Liver (tissue), 9 donors: ENCODE results near the gene IQSEC1. TPM values are rescaled to one million over a fixed set of nuclear protein-coding genes. Genes with fewer than 3 reads are reported as not detected.

Experiments
- DNase-seq: peaks from one replicate; pipeline ENCODE4 v3.0.0-alpha.2; 2017; ENCODE audit warnings: low spot score
- H3K27ac ChIP-seq, 2 donors: one replicate each; pipeline ENCODE4 v1.7.0; 2013; ENCODE audit warnings: inconsistent platforms in 2 of 2, low read length in 2 of 2, control low read depth in 1 of 2, low read depth in 1 of 2, mild to moderate bottlenecking in 1 of 2
- H3K27me3 ChIP-seq, 4 donors: one replicate each; pipeline versions ENCODE4 v1.6.1 to v1.7.0; 2013; ENCODE audit warnings: low read length in 3 of 4, inconsistent platforms in 1 of 4, mild to moderate bottlenecking in 1 of 4, moderate library complexity in 1 of 4; ENCODE audit not compliant: control insufficient read depth in 4 of 4, insufficient read depth in 4 of 4
- H3K36me3 ChIP-seq, 4 donors: one replicate each; pipeline versions ENCODE4 v1.6.1 to v1.7.0; 2013; ENCODE audit warnings: low read length in 3 of 4, mild to moderate bottlenecking in 3 of 4, low read depth in 1 of 4, moderate library complexity in 1 of 4; ENCODE audit not compliant: control insufficient read depth in 4 of 4, insufficient read depth in 3 of 4
- H3K4me1 ChIP-seq, 4 donors: one replicate each; pipeline versions ENCODE4 v1.6.1 to v1.7.0; 2013; ENCODE audit warnings: low read length in 3 of 4, mild to moderate bottlenecking in 3 of 4, moderate library complexity in 1 of 4; ENCODE audit not compliant: control insufficient read depth in 4 of 4, insufficient read depth in 4 of 4
- H3K4me3 ChIP-seq, 3 donors: one replicate each; pipeline versions ENCODE4 v1.6.1 to v1.7.0; 2013; ENCODE audit warnings: low read length in 3 of 3, control low read depth in 1 of 3, low read depth in 1 of 3, mild to moderate bottlenecking in 1 of 3
- H3K9ac ChIP-seq, 2 donors: one replicate each; pipeline ENCODE4 v1.7.0; 2013; ENCODE audit warnings: low read length in 2 of 2, mild to moderate bottlenecking in 2 of 2, moderate library complexity in 2 of 2, control low read depth in 1 of 2, low read depth in 1 of 2
- H3K9me3 ChIP-seq, 4 donors: one replicate each; pipeline versions ENCODE4 v1.6.1 to v1.7.0; 2013; ENCODE audit warnings: low read length in 3 of 4; ENCODE audit not compliant: control insufficient read depth in 4 of 4
- EGR1 ChIP-seq, 2 donors: IDR thresholded peaks; 2 replicates each; pipeline ENCODE4 v1.6.1; 2016 to 2018; ENCODE audit warnings: antibody characterized with exemption in 2 of 2, low read depth in 2 of 2
- FOXA1 ChIP-seq: IDR thresholded peaks from 2 replicates; pipeline ENCODE4 v1.6.1; 2016; ENCODE audit warnings: antibody characterized with exemption
- FOXA2 ChIP-seq: IDR thresholded peaks from 2 replicates; pipeline ENCODE4 v1.6.1; 2016; ENCODE audit warnings: antibody characterized with exemption
- GABPA ChIP-seq, 2 donors: IDR thresholded peaks in 1 of 2; conservative IDR thresholded peaks in 1 of 2; 2 replicates each; pipeline ENCODE4 v1.6.1; 2016; ENCODE audit warnings: antibody characterized with exemption in 2 of 2, mild to moderate bottlenecking in 1 of 2, moderate library complexity in 1 of 2
- HNF4A ChIP-seq, 2 donors: conservative IDR thresholded peaks; 2 replicates each; pipeline ENCODE4 v1.6.1; 2016; ENCODE audit warnings: antibody characterized with exemption in 2 of 2, mild to moderate bottlenecking in 2 of 2
- HNF4G ChIP-seq: IDR thresholded peaks from 2 replicates; pipeline ENCODE4 v1.6.1; 2016; ENCODE audit warnings: antibody characterized with exemption
- JUND ChIP-seq, 2 donors: IDR thresholded peaks; 2 replicates each; pipeline ENCODE4 v1.6.1; 2016; ENCODE audit warnings: antibody characterized with exemption in 2 of 2
- NR2F2 ChIP-seq: IDR thresholded peaks from 2 replicates; pipeline ENCODE4 v1.6.1; 2016; ENCODE audit warnings: antibody characterized with exemption
- RAD21 ChIP-seq, 2 donors: IDR thresholded peaks; 2 replicates each; pipeline ENCODE4 v1.6.1; 2016; ENCODE audit warnings: antibody characterized with exemption in 2 of 2, mild to moderate bottlenecking in 2 of 2
- RXRA ChIP-seq, 2 donors: IDR thresholded peaks; 2 replicates each; pipeline ENCODE4 v1.6.1; 2017 to 2018; ENCODE audit warnings: antibody characterized with exemption in 2 of 2, mild to moderate bottlenecking in 1 of 2
- SP1 ChIP-seq: IDR thresholded peaks from 2 replicates; pipeline ENCODE4 v1.6.1; 2018; ENCODE audit warnings: antibody characterized with exemption, mild to moderate bottlenecking
- TAF1 ChIP-seq: conservative IDR thresholded peaks from 2 replicates; pipeline ENCODE4 v1.6.1; 2016; ENCODE audit warnings: antibody characterized with exemption, mild to moderate bottlenecking
- YY1 ChIP-seq: IDR thresholded peaks from 2 replicates; pipeline ENCODE4 v1.6.1; 2016; ENCODE audit warnings: antibody characterized with exemption, mild to moderate bottlenecking
- WGBS: extraction: QIAGEN DNeasy Blood & Tissue Kit; methylation state at CpG from one replicate; pipeline ENCODE4 v1.1.7; 2013; 5-methylcytosine and 5-hydroxymethylcytosine counted together
- polyA plus RNA-seq, 2 donors: library from polyadenylated mRNA; stranded (reverse) in 1 of 2; unstranded in 1 of 2; fragments of 200-250 nt in 1 of 2; fragments of >200 nt in 1 of 2; fragmentation: Nextera tagmentation in 1 of 2; extraction: Ambion mirVana in 1 of 2; gene quantifications; one replicate each; pipeline versions ENCODE4 v1.2.1 to v1.2.3, GENCODE V29; 2013 to 2015
- total RNA-seq, 2 donors: library from RNA; depleted of rRNA; stranded (reverse); fragments of >200 nt; gene quantifications; one replicate each; pipeline ENCODE4 v1.2.3, GENCODE V29; 2014
- TF ChIP-seq, protein P1 (sequence below): IDR thresholded peaks from 2 replicates; pipeline ENCODE4 v1.6.1; 2016; ENCODE audit warnings: antibody characterized with exemption, mild to moderate bottlenecking
- TF ChIP-seq, protein P2 (sequence below): IDR thresholded peaks from 2 replicates; pipeline ENCODE4 v1.6.1; 2016; ENCODE audit warnings: antibody characterized with exemption
- TF ChIP-seq, protein P3 (sequence below): IDR thresholded peaks from 2 replicates; pipeline ENCODE4 v1.6.1; 2016; ENCODE audit warnings: antibody characterized with exemption
- TF ChIP-seq, protein P4 (sequence below): IDR thresholded peaks from 2 replicates; pipeline ENCODE4 v1.6.1; 2016; ENCODE audit warnings: antibody characterized with exemption
- TF ChIP-seq, protein P5 (sequence below): fragments of 150-350 bp; IDR thresholded peaks from 2 replicates; pipeline ENCODE4 v1.5.1; 2017; ENCODE audit warnings: improper control_type of control experiment, low read depth, low read length; ENCODE audit not compliant: missing input control
- donor health status: healthy.
- donor health status: healthy.
- donor health status: healthy.
- donor health status: healthy.
- donor health status: healthy.

IQSEC1 gene
- total and polyA plus RNA-seq, 4 donors: 12.7 to 56.0 (median 36.2) TPM

DNA sequence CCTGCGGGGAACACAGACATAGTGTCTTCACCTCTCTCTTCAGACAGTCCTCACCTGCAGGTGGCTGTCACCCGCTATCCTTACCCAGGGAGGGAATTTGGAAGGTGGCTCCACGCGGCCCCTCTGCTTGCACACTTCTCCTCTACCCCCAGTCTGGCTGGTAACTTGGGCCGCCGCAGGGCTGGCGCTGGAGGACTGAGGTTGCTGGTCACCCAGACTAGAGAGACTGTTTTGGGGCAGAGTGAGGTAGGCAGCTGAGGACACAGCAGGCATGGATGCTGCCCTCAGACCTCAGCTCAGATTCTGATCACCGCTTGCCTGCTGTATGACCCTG is 12.6 kb upstream of the IQSEC1 start (continued):
- TF ChIP-seq, protein P1, sequence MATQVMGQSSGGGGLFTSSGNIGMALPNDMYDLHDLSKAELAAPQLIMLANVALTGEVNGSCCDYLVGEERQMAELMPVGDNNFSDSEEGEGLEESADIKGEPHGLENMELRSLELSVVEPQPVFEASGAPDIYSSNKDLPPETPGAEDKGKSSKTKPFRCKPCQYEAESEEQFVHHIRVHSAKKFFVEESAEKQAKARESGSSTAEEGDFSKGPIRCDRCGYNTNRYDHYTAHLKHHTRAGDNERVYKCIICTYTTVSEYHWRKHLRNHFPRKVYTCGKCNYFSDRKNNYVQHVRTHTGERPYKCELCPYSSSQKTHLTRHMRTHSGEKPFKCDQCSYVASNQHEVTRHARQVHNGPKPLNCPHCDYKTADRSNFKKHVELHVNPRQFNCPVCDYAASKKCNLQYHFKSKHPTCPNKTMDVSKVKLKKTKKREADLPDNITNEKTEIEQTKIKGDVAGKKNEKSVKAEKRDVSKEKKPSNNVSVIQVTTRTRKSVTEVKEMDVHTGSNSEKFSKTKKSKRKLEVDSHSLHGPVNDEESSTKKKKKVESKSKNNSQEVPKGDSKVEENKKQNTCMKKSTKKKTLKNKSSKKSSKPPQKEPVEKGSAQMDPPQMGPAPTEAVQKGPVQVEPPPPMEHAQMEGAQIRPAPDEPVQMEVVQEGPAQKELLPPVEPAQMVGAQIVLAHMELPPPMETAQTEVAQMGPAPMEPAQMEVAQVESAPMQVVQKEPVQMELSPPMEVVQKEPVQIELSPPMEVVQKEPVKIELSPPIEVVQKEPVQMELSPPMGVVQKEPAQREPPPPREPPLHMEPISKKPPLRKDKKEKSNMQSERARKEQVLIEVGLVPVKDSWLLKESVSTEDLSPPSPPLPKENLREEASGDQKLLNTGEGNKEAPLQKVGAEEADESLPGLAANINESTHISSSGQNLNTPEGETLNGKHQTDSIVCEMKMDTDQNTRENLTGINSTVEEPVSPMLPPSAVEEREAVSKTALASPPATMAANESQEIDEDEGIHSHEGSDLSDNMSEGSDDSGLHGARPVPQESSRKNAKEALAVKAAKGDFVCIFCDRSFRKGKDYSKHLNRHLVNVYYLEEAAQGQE: no peak
- TF ChIP-seq, protein P2, sequence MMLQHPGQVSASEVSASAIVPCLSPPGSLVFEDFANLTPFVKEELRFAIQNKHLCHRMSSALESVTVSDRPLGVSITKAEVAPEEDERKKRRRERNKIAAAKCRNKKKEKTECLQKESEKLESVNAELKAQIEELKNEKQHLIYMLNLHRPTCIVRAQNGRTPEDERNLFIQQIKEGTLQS: no peak
- TF ChIP-seq HNF4G (no peak), RXRA (IDR thresholded peaks at IDR 0.05) (no peak), TAF1 (no peak), SP1 (no peak)
- TF ChIP-seq, protein P3, sequence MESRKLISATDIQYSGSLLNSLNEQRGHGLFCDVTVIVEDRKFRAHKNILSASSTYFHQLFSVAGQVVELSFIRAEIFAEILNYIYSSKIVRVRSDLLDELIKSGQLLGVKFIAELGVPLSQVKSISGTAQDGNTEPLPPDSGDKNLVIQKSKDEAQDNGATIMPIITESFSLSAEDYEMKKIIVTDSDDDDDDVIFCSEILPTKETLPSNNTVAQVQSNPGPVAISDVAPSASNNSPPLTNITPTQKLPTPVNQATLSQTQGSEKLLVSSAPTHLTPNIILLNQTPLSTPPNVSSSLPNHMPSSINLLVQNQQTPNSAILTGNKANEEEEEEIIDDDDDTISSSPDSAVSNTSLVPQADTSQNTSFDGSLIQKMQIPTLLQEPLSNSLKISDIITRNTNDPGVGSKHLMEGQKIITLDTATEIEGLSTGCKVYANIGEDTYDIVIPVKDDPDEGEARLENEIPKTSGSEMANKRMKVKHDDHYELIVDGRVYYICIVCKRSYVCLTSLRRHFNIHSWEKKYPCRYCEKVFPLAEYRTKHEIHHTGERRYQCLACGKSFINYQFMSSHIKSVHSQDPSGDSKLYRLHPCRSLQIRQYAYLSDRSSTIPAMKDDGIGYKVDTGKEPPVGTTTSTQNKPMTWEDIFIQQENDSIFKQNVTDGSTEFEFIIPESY: no peak
- TF ChIP-seq, protein P4, sequence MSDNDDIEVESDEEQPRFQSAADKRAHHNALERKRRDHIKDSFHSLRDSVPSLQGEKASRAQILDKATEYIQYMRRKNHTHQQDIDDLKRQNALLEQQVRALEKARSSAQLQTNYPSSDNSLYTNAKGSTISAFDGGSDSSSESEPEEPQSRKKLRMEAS: no peak

DNA sequence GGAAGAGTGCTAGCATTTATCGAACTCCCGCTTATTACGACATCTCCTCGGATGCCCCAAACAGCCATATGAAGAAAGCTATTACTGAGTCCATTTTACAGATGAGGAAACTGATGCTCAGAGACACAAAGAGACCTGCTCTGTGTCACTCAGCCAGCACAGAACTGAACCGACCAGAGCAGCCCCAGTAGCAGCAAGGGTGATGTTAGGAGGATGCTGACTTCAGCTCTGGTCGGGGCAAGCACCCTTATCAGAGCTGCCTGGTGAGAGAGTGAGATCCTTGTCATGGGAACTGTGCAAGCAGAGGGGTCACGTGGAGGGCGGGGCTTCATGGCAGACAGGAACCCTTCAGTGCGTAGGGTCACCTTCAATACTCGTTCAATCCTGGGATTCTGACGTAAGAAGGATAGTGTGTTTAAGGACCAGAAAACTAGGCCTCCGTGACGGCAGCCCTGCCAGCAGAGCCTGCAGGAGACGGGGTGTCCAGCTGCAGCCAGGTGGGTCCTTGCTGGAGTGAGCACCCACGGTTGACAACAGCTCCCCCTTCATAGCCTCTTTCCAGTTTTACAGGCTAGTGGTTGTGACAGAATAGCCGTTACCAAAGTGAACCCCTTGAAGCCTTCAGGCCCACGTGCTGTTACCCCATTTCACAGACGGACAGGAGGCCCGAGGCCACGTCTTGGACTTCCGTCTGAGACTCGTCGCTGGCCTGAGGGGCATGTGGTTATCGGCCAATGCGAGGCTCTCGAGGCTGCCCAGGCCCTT is 12.0 kb upstream of the IQSEC1 start:
- H3K27ac ChIP-seq: no peak overlapping the region
- H3K9me3 ChIP-seq: no peaks in the 10 kb centered on the region
- H3K36me3 ChIP-seq: no peaks in the 10 kb centered on the region
- DNase-seq: no peak
- no peak overlapping the region for H3K4me3 ChIP-seq
- whole genome bisulfite sequencing: 94% methylated on average over 26 of the region's 26 CpGs
- no peaks in the 10 kb centered on the region for H3K27me3 ChIP-seq
- no peak overlapping the region for H3K9ac ChIP-seq
- H3K4me1 ChIP-seq: no peaks in the 10 kb centered on the region
- TF ChIP-seq, protein P2: no peak
- TF ChIP-seq JUND (IDR thresholded peaks at IDR 0.05): no peak
- TF ChIP-seq RXRA (IDR thresholded peaks at IDR 0.05): no peak
- TF ChIP-seq FOXA1: no peak
- TF ChIP-seq NR2F2: no peak
- no peak for TF ChIP-seq TAF1
- no peak for TF ChIP-seq EGR1 (IDR thresholded peaks at IDR 0.05; ENCODE audit: low read depth in 2 of 2)
- TF ChIP-seq RAD21 (IDR thresholded peaks at IDR 0.05): no peak
- TF ChIP-seq, protein P4: no peak
- TF ChIP-seq, protein P5, sequence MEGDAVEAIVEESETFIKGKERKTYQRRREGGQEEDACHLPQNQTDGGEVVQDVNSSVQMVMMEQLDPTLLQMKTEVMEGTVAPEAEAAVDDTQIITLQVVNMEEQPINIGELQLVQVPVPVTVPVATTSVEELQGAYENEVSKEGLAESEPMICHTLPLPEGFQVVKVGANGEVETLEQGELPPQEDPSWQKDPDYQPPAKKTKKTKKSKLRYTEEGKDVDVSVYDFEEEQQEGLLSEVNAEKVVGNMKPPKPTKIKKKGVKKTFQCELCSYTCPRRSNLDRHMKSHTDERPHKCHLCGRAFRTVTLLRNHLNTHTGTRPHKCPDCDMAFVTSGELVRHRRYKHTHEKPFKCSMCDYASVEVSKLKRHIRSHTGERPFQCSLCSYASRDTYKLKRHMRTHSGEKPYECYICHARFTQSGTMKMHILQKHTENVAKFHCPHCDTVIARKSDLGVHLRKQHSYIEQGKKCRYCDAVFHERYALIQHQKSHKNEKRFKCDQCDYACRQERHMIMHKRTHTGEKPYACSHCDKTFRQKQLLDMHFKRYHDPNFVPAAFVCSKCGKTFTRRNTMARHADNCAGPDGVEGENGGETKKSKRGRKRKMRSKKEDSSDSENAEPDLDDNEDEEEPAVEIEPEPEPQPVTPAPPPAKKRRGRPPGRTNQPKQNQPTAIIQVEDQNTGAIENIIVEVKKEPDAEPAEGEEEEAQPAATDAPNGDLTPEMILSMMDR: no peak
- TF ChIP-seq, protein P1: no peak
- no peak for TF ChIP-seq HNF4A (conservative IDR thresholded peaks at IDR 0.05)
- TF ChIP-seq SP1: no peak
- TF ChIP-seq FOXA2: no peak
- no peak for TF ChIP-seq YY1
- no peak for TF ChIP-seq HNF4G
- no peak for TF ChIP-seq GABPA (IDR thresholded peaks at IDR 0.05 in 1 of 2, conservative IDR thresholded peaks at IDR 0.05 in 1 of 2)
